Measurements from ENCODE around the gene CYP46A1.

GRCh38 chr14:99749142-99749541 lies 65.0 kb downstream of the CYP46A1 start:
- no peak for TF ChIP-seq MAX (IDR thresholded peaks at IDR 0.05)
- no peak for TF ChIP-seq EGR1 (IDR thresholded peaks at IDR 0.05)
- no peak for TF ChIP-seq RAD21 (IDR thresholded peaks at IDR 0.05; ENCODE audit: low read depth)
- TF ChIP-seq TCF12 (IDR thresholded peaks at IDR 0.05; ENCODE audit: low read depth) = no peak
- TF ChIP-seq TAF1 (IDR thresholded peaks at IDR 0.05; ENCODE audit: low read depth) = no peak
- TF ChIP-seq TEAD4 (IDR thresholded peaks at IDR 0.05) = no peak
- TF ChIP-seq EP300 (IDR thresholded peaks at IDR 0.05; ENCODE audit: borderline replicate concordance) = no peak
- TF ChIP-seq REST (IDR thresholded peaks at IDR 0.05; ENCODE audit: low read depth) = no peak
- TF ChIP-seq CEBPB (IDR thresholded peaks at IDR 0.05) = no peak
